Measurements from ENCODE around the gene ZNF500.
"Not testable (repeated sequence)": the region's sequence is repeated elsewhere in the genome, so short reads cannot be mapped to it uniquely, and the experiment has no call there.

ZNF500 gene

DNA sequence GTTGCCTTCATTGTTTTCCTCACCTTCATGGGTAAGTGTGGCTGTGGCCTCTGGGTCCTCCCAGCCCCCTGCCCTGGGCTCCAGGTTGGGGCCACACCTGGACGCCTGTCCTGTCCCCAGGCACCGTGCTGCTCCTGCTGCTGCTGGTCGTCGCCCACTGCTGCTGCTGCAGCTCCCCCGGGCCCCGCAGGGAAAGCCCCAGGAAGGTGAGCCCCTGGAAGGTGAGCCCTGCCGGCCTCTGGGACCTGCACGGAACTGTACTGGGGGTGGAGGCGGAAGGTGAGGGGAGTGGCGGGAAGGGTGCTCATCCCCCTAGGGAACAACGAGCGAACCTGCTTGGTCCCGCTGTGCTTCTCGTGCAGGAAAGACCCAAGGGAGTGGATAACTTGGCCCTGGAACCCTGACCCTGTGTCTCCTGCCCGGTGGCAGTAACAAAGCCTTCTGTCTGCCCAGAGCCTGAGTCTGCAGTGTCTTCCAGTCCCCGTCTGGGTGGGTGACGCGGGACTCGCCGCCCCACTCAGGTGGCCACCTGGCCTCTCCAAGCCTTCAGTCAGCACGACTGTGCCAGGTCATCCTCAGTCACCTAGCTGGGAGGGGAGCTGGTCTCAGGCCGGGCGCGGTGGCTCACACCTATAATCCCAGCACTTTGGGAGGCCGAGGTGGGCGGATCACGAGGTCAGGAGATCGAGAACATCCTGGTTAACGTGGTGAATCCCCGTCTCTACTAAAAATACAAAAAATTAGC is 29.0 kb upstream of the ZNF500 start:
- no peak for DNase-seq

- no peak for DNase-seq
These were observed 28.3 kb upstream of the ZNF500 start, which contains the start of gene SMIM22 for GRCh38 chr16:4795181-4795827. SMIM22 (plus strand) TSS chr16:4795369; CDS start chr16:4795735, 366 bp downstream.

- DNase-seq = no peak
These were observed 26.1 kb upstream of the ZNF500 start for GRCh38 chr16:4792951-4793513.

DNA sequence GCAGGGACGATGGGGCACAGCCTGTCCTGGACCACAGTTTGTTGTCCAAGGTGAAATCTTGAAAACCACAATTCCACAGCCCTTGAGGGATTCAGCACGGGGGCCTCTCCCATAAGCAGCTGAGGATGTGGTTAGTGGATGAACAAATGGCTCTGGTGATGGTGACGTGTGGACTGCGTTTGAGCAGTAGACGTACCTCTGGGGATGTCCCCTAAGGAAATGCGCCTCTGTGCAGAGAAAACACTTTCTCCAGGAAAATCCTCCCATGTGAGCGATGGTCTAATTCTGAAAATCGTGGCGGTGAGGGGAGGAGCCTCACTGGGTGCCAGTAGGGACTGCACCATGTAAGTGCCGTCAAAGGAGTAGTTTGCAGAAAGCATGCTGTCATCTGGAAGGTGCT is 23.9 kb upstream of the ZNF500 start:
- DNase-seq = no peak

GRCh38 chr16:4790261-4790660 is 23.3 kb upstream of the ZNF500 start:
- no peak for DNase-seq

GRCh38 chr16:4788910-4789309 is 21.9 kb upstream of the ZNF500 start:
- no peak for DNase-seq

DNA sequence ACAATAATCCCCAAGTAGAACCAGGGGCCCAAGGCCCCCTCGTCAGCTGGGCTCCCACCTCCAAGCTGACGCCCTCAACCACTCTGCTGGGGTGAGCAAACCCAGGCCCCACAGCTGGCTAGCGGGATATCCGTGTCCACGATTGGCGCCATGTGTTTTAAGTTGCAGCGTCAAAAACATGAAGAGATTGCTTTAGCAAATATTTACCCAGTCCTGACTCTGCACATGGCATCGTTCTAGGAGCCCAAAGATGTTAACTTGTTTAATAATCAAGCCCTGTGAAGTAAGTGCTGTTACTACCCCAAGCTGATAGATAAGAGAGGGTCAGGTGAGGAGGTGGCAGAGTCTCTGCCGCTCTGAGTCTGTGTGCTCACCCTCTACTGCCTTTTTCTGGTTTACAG is 21.5 kb upstream of the ZNF500 start:
- no peak for DNase-seq

- DNase-seq = no peak
These were observed 20.9 kb upstream of the ZNF500 start, which contains the start of gene SEPTIN12 for GRCh38 chr16:4787627-4788482. SEPTIN12 (minus strand) TSS chr16:4788345; CDS start chr16:4787645, 700 bp downstream.

DNA sequence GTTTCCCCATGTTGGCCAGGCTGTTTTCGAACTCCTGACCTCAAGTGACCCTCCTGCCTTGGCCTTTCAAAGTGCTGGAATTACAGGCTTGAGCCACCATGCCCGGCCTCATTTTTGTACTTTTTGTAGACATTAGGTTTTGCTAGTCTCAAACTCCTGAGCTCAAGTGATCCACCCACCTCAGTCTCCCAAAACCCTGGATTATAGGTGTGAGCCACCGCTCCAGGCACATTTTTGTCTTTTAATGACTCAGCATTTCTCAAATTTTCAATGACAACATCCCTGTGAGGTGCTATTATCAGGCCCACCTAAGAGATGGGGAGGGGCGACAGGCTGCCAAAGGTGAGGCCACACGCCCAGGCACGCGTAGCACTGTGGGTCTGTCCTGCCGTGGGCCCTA is 20.1 kb upstream of the ZNF500 start:
- DNase-seq = no peak

GRCh38 chr16:4785758-4786433 is 18.9 kb upstream of the ZNF500 start:
- no peak for DNase-seq

DNA sequence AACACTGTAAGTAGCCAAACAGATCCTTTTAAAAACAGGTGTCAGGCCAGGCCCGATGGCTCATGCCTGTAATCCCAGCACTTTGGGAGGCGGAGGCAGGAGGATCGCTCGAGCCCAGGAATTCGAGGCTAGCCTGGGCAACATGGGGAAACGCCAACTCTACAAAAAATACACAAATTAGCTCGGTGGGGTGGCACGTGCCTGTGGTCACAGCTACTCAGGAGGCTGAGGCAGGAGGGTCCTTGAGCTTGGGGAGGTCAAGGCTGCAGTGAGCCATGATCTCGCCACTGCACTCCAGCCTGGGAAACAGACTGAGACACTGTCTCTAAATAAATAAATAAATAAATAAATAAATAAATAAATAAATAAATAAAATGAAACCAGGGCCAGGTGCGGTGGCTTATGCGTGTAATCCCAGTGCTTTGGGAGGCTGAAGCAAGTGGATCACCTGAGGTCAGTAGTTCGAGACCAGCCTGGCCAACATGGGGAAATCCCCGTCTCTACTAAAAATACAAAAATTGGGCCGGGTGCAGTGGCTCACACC is 17.6 kb upstream of the ZNF500 start:
- not testable (repeated sequence) for DNase-seq

DNA sequence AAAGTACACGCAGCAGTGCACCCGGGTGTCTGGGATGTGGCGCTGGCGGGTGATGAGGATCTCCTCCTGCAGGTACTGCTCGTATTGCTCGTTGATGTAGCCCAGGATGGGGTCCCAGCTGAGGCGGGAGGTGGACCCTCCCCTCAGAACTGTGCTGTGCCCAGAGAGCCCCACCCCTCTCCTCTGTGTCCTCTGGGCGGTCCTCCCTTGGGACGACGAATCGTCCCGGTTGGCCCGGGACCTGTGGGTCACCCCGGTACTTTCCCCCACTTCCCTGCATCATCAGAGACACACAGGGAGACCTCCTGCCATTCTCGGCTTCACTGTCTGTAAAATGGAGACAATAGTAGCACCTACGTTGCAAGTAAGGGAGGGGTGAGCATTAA is 17.0 kb upstream of the ZNF500 start:
- DNase-seq = no peak

DNA sequence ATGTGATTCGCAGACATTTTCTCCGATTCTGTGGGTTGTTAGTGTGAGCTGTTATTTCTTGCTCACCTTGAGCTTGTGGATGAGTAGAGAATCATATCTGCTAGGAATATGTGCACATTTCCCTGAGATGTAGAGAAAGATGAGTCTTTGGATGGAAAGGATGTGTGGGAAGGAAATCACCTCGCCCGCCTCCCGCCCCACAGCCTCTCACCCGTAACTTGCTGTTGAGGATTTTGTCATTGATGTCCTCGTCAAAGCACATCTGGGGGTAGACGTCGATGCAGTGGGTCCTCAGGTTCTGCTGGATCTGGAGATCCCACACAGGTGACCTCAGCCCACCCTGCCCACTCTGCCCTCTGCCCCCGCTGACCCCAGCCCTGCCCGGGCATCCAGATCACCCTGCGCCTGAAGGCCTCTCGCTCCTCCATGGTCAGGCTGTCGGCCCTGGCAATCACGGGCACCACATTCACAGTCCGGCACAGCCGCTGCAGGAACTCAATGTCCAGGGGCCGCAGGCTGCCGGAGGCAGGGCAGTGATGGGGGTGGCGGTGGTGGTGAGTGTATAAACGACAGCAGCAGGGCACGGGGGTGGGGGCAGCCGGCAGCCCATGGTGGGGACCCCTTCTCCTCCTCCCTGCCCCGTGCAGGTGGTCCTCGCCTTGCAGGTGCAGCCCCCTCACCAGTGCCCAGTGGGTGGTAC is 16.4 kb upstream of the ZNF500 start:
- DNase-seq = no peak

- no peak for DNase-seq
These were observed 13.3 kb upstream of the ZNF500 start for GRCh38 chr16:4780235-4780634.

- no peak for DNase-seq
These were observed 11.1 kb upstream of the ZNF500 start for GRCh38 chr16:4778050-4778392.

- no peak for DNase-seq
These were observed 10.5 kb upstream of the ZNF500 start for GRCh38 chr16:4777339-4778049.

- no peak for DNase-seq
These were observed 9.3 kb upstream of the ZNF500 start for GRCh38 chr16:4776141-4776705.

DNA sequence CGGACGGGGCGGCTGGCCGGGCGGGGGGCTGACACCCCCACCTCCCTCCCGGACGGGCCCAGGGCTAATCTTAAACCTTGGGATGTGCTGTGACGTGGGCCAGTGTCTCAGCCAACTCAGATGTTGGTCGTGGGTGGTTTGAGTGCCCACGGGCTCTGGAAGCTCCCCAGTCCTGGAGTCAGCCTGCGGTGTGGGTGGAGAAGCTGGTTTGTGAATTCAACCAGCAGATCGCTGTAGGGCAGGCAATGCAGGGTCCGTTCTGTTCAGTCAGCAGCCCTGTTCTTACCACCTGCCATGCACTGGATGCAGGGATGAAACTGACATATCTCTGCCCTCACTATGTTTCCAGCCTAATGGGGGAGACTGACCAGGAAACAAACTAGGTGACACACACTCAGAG is 8.0 kb upstream of the ZNF500 start:
- no peak for DNase-seq

DNA sequence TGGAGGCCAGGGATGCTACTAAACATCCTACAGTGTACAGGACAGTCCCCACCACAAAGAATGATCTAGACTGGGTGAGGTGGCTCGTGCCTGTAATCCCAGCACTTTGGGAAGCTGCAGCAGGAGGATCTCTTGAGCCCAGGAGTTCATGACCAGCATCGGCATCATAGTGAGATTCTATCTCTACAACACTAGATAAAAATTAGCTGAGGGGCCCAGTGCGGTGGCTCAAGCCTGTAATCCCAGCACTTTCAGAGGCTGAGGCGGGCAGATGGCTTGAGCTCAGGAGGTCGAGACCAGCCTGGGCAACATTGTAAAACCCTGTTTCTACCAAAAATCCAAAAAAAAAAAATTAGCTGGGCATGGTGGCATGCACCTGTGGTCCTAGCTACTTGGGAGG is 5.4 kb upstream of the ZNF500 start:
- DNase-seq = no peak

DNA sequence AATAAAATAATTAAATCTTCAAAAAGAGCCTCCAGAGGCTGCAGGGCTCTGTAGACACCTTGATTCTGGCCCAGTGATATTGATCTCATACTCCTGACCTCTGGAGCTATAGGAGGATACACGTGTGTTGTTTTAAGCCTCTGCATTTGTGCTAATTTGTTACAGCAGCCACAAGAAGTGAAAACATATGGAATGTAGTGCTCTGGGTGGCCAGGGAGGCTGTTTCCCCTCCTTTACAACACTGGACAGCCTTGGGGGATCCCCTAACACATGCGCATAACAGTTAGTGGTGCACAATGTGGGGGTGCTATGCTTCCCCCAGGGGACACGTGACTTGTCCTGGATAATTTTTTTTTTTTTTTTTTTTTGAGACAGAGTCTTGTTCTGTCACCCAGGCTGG is 4.7 kb upstream of the ZNF500 start:
- no peak for DNase-seq

- no peak for DNase-seq
These were observed 2.3 kb upstream of the ZNF500 start for GRCh38 chr16:4769306-4769638.
